Sigmoid colon (tissue), 4 donors: ENCODE results near the gene ZSCAN21.

Experiments
- CTCF ChIP-seq, 4 experiments: fragments of 450-650 bp in 3 of 4; fragments of 200-600 bp in 1 of 4; IDR thresholded peaks; one replicate each; pipeline ENCODE4 v1.5.1; 2016 to 2019; ENCODE audit warnings: antibody characterized with exemption in 4 of 4, mild to moderate bottlenecking in 3 of 4, moderate library complexity in 2 of 4
- EP300 ChIP-seq, 4 donors: sonication (generic); formaldehyde crosslinking; IDR thresholded peaks; one replicate each; pipeline ENCODE4 v1.6.1; 2017; ENCODE audit warnings: antibody characterized with exemption in 4 of 4
- POLR2A ChIP-seq, 2 donors: fragments of 450-650 bp; IDR thresholded peaks; one replicate each; pipeline ENCODE4 v1.6.1; 2016; ENCODE audit warnings: antibody characterized with exemption in 2 of 2, mild to moderate bottlenecking in 2 of 2, moderate library complexity in 2 of 2
- POLR2AphosphoS5 ChIP-seq, 4 donors: sonication (generic); formaldehyde crosslinking; IDR thresholded peaks; one replicate each; pipeline ENCODE4 v1.6.1; 2017; ENCODE audit warnings: antibody characterized with exemption in 4 of 4

- TF ChIP-seq CTCF (IDR thresholded peaks at IDR 0.05) (no peak), EP300 (IDR thresholded peaks at IDR 0.05) (no peak), POLR2A (IDR thresholded peaks at IDR 0.05) (no peak), POLR2AphosphoS5 (IDR thresholded peaks at IDR 0.05) (no peak)
These were observed 22.4 kb upstream of the ZSCAN21 start for GRCh38 chr7:100027197-100027596.
